Measurements from ENCODE around the gene HSPB2.

HSPB2 gene

GRCh38 chr11:111939836-111940604 is 27.5 kb downstream of the HSPB2 start:
- no peak for DNase-seq (ENCODE audit: low read depth)

- no peak for DNase-seq (ENCODE audit: low read depth)
Measured at GRCh38 chr11:111941963-111942362, 29.4 kb downstream of the HSPB2 start.

- DNase-seq (ENCODE audit: low read depth): no peak
Measured at GRCh38 chr11:111942829-111943228, 30.3 kb downstream of the HSPB2 start.

GRCh38 chr11:111944139-111944538 is 31.6 kb downstream of the HSPB2 start:
- DNase-seq (ENCODE audit: low read depth): no peak

GRCh38 chr11:111944651-111945051 is 32.1 kb downstream of the HSPB2 start:
- no peak for DNase-seq (ENCODE audit: low read depth)

GRCh38 chr11:111945198-111945597 is 32.7 kb downstream of the HSPB2 start:
- DNase-seq (ENCODE audit: low read depth): no peak

GRCh38 chr11:111946499-111946898 is 34.0 kb downstream of the HSPB2 start:
- no peak for DNase-seq (ENCODE audit: low read depth)

GRCh38 chr11:111947143-111947542 is 34.6 kb downstream of the HSPB2 start:
- DNase-seq (ENCODE audit: low read depth): no peak

GRCh38 chr11:111949519-111950426 is 37.2 kb downstream of the HSPB2 start:
- DNase-seq (ENCODE audit: low read depth): no peak

- no peak for DNase-seq (ENCODE audit: low read depth)
Measured at GRCh38 chr11:111951565-111951964, 39.0 kb downstream of the HSPB2 start.

- no peak for DNase-seq (ENCODE audit: low read depth)
Measured at GRCh38 chr11:111954154-111954553, 41.6 kb downstream of the HSPB2 start.

- no peak for DNase-seq (ENCODE audit: low read depth)
Measured at GRCh38 chr11:111957663-111958444, 45.3 kb downstream of the HSPB2 start.

- no peak for DNase-seq (ENCODE audit: low read depth)
Measured at GRCh38 chr11:111960916-111961315, 48.4 kb downstream of the HSPB2 start.

- no peak for DNase-seq (ENCODE audit: low read depth)
Measured at GRCh38 chr11:111961389-111962300, 49.1 kb downstream of the HSPB2 start.
